PFSK-1 (cell line): Measurements from ENCODE around the gene SCARB1.

Source experiments
- FOXP2 ChIP-seq: optimal IDR thresholded peaks from 2 replicates; pipeline ENCODE3; 2011; ENCODE audit warnings: borderline replicate concordance, control low read depth, inconsistent platforms; ENCODE audit not compliant: insufficient read depth; ENCODE audit errors: extremely low read length, extremely low read depth
- POLR2AphosphoS5 ChIP-seq: IDR thresholded peaks from 2 replicates; pipeline ENCODE4 v1.6.1; 2012; ENCODE audit warnings: low read depth, mild to moderate bottlenecking, control low read depth, low read length, moderate library complexity
- REST ChIP-seq, 2 experiments: IDR thresholded peaks; 2 replicates each; pipeline versions ENCODE4 v1.6.1 to v1.8.0; 2011 to 2012; ENCODE audit warnings: low read depth in 2 of 2, low read length in 2 of 2, control low read depth in 1 of 2, inconsistent platforms in 1 of 2, mild to moderate bottlenecking in 1 of 2, moderate library complexity in 1 of 2; ENCODE audit not compliant: insufficient read depth in 1 of 2
- SIN3A ChIP-seq: IDR thresholded peaks from 2 replicates; pipeline ENCODE4 v1.6.1; 2012; ENCODE audit warnings: mild to moderate bottlenecking, low read length, moderate library complexity, borderline replicate concordance; ENCODE audit not compliant: insufficient read depth
- TAF1 ChIP-seq: IDR thresholded peaks from 2 replicates; pipeline ENCODE4 v1.6.1; 2012; ENCODE audit warnings: low read length, control low read depth, borderline replicate concordance; ENCODE audit not compliant: insufficient read depth

The SCARB1 gene

GRCh38 chr12:124888260-124888659 is 24.6 kb upstream of the SCARB1 start:
- TF ChIP-seq SIN3A (no peak), POLR2AphosphoS5 (no peak), REST (IDR thresholded peaks at IDR 0.05; ENCODE audit: insufficient read depth in 1 of 2, low read depth in 2 of 2, low read length in 2 of 2) (no peak), FOXP2 (no peak), TAF1 (no peak)

- no peak for TF ChIP-seq POLR2AphosphoS5
- no peak for TF ChIP-seq FOXP2
- TF ChIP-seq SIN3A, result no peak
- TF ChIP-seq REST (IDR thresholded peaks at IDR 0.05; ENCODE audit: insufficient read depth in 1 of 2, low read depth in 2 of 2, low read length in 2 of 2), result no peak
- no peak for TF ChIP-seq TAF1
These were observed 21.1 kb upstream of the SCARB1 start for GRCh38 chr12:124884587-124885438.

- TF ChIP-seq FOXP2 (no peak), REST (IDR thresholded peaks at IDR 0.05; ENCODE audit: insufficient read depth in 1 of 2, low read depth in 2 of 2, low read length in 2 of 2) (no peak), TAF1 (no peak), SIN3A (no peak), POLR2AphosphoS5 (no peak)
These were observed 19.8 kb upstream of the SCARB1 start for GRCh38 chr12:124883263-124884130.

DNA sequence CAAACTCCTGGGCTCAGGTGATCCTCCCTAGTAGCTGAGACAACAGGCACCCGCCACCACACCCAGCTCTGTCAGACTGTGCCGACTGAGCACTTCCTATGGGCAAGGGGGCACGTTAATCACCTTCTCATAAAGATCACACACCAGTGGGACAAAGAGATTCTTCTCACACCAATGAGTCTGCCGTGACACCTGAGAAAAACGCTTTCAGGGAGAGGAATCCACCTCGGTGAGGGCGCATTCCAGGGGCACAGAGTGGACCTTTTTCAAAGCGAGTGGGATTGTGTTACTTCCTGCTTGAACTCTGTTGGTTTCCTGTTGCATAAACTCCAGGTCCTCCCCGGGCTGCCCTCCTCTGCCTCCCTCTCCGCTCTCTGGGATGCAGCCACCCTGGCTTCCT is 17.5 kb upstream of the SCARB1 start:
- TF ChIP-seq TAF1 (no peak), POLR2AphosphoS5 (no peak), SIN3A (no peak), FOXP2 (no peak), REST (IDR thresholded peaks at IDR 0.05; ENCODE audit: insufficient read depth in 1 of 2, low read depth in 2 of 2, low read length in 2 of 2) (no peak)
